NCI-H82 treated with DMSO at 0.1 percent for 48 hours (cell line): Measurements from ENCODE around the gene TBX15.

Experiments used
- DNase-seq: peaks from one replicate; lab custom pipeline; 2025; ENCODE audit not compliant: unreplicated experiment; lab: John Stamatoyannopoulos, UW

The TBX15 gene

GRCh38 chr1:119002028-119002686 is 14.0 kb upstream of the TBX15 start:
- no peak for DNase-seq

- no peak for DNase-seq
Measured at GRCh38 chr1:119001181-119002027, 13.3 kb upstream of the TBX15 start.

- DNase-seq, result no peak
Measured at GRCh38 chr1:119000371-119001180, 12.4 kb upstream of the TBX15 start.

GRCh38 chr1:118999348-119000071 is 11.4 kb upstream of the TBX15 start:
- DNase-seq, result no peak

DNA sequence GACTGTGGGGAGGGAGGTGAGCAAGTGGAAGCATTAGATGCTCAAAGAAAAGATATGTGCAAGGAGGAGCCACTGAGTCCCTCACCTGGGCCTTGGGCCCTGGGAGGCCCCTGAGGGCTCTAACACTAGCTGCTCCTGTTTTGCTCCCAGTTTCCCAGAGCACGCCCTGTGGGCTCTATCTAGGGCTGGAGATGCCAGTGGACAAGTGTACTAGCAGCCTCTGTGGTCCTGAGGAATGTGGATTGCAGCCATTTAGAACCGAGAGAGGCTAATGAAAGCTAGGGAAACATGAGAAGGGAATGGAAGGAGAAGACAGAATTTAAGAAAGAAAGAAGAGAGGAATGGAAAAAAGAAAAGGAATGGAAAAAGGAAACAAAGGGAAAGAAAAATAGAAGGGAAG is 10.0 kb upstream of the TBX15 start:
- no peak for DNase-seq

- DNase-seq, result no peak
Measured at GRCh38 chr1:118997225-118997624, 9.1 kb upstream of the TBX15 start.

DNA sequence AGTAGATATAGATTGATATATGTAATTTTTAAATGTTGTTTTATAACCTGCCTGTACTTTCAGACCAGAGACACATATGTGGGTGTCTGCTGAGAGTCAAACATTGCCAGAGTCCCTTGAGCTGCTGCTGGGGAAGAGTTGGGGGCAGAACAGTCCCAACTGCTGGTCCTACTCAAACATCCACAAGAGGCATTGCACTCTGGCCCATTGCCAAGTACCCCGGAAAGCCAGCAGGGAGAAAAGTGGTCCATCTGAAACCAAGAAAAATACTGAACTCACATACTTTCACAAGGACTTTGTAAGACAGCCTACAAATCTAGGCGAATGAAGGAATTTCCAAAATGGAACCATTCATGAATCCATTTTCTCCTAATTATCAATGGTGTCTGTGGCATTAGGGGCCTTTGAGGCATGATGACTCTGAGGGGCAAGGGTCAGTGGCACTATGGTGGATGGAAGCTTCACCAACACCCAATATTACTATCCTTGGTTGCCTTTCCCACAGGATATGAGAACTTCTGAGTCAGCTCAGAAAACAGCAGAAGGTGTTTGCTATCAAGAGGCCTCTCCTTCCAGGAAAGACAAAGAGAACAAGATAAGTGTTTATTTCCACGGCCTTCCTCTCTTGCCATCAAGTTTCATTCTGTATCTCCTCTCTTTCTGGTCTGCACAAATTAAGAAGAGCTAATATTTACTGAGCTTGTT is 7.3 kb upstream of the TBX15 start:
- DNase-seq, result no peak

DNA sequence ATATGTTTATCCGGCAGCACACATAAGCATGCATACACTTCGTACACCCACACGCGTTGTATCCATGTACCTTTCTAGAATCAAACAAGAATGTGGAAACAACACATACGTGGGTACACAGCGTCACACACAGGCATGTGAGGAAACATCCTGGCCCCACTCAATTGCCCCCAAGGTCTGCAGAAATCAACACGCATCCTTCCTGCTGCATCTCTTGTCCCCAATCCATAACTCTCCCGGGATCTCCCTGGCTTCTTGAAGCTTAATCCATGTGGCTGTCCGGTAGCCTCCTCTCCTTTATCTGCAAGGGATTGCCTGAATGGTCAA is 5.5 kb upstream of the TBX15 start:
- DNase-seq, result no peak

- DNase-seq, result no peak
Measured at GRCh38 chr1:118992868-118993699, 4.9 kb upstream of the TBX15 start.

DNA sequence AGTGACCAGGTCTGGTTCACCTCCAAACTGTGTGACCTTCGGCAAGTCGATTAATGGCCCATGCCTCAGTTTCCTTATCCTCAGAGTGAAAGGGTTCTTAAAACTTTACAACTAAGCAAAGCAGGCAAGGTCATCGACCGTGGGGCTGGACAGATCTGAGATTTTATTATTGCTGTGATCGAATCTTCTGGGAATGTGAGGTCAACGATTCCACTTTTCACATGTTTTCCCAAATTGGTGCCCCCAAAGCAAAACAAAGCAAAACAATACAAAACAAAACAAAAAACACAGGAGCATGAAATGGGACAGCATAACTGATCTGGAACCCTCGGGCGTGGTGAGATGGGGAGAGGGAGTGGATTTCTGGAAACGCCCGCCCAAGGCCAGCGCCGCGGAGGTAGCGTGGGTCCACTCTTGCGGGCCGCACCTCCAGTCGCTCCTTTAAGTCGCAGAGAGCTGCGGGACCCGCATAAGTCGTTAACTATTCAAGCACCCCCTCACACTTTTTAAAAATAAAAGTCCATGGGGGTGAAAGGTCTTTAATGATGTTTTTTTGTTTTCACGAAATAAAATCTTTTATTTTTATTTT is 4.2 kb upstream of the TBX15 start:
- no peak for DNase-seq

- no peak for DNase-seq
Measured at GRCh38 chr1:118991448-118991847, 3.3 kb upstream of the TBX15 start.

- no peak for DNase-seq
Measured at GRCh38 chr1:118990513-118991152, 2.5 kb upstream of the TBX15 start.

- DNase-seq, result no peak
Measured at GRCh38 chr1:118989878-118990378, 1.8 kb upstream of the TBX15 start.

- no peak for DNase-seq
Measured at GRCh38 chr1:118989006-118989815, 1.1 kb upstream of the TBX15 start.

DNA sequence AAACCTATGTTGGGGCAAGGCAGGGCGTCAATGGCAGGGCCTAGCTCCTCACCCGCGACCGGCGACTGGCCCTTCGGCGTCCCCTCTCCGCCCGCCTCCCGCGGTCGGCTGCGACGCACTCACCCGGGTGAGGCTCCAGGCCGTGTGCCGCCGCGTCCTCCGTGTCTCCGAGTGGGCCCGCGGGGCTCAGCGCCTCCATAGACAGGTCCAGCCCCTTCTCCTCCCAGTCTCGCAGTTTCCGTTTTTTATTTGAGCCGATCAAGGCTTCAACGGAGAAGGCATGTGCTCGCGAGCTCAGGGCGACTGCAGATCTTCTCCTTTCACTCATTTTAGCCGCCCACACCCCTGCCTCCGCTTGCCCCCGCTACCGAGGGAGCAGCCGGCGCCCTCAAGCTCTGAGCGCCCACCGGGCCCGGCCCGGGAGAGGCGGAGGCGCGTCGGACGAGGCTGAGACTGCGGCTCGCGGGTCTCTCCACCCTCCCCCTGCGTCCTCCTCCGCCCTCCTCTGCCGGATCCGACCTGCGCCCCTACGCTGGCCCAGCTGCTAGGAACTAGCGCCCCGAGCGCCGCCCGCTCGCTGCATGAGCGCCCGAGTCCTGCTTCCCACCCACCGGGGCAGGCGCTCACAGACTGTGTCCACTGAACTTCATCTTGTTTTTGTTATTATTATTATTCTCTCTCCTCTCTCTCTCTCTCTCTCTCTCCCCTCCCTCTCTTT is 516 bp downstream of the TBX15 start:
- DNase-seq, result no peak

- DNase-seq, result no peak
Measured at GRCh38 chr1:118986555-118987467, 1.3 kb downstream of the TBX15 start.
